Spleen (tissue), 7 donors: ENCODE data around the gene OCLN.

Source experiments
- POLR2A ChIP-seq, 3 donors: fragments of 450-650 bp; IDR thresholded peaks; one replicate each; pipeline ENCODE4 v1.5.1; 2017; ENCODE audit warnings: antibody characterized with exemption in 3 of 3, mild to moderate bottlenecking in 1 of 3
- POLR2AphosphoS5 ChIP-seq, 3 donors: sonication (generic); formaldehyde crosslinking; IDR thresholded peaks; one replicate each; pipeline ENCODE4 v1.5.1; 2017; ENCODE audit warnings: antibody characterized with exemption in 3 of 3
- TF ChIP-seq, protein P1 (sequence below), 11 experiments: fragments of 200-600 bp in 7 of 11; fragments of 450-650 bp in 4 of 11; sonication (generic) in 4 of 11; IDR thresholded peaks in 8 of 11; conservative IDR thresholded peaks in 3 of 11; 1 replicate in 7 of 11; 2 replicates in 4 of 11; pipeline versions ENCODE4 v1.4.0 to v1.8.0; 2016 to 2021; ENCODE audit warnings: antibody characterized with exemption in 11 of 11, inconsistent platforms in 4 of 11, mild to moderate bottlenecking in 1 of 11
- donor health status: DM: no; HTN: no; CAD: no; lungs with moderate emphysema.
- donor health status: DM: no; HTN: no; CAD: no.
- donor health status: DM: no; HTN: no; CAD: no.

DNA sequence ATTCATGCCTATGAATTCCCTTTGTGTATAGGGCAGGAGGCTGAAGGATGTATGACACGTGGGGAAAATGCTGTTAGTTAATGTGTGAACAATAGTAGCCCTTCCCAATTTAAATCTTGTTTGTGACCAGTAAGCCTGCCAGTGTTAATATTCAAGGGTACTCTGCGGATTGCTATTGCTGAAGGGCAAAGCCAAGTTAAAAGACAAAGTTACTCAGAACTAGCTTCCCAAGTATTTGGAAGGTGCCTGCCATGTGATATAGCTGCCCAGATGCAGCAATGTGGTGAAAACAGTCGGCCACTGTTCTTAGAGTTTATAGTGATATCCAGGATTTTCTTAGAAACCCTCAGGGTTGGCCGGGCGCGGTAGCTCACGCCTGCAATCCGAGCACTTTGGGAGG, 43.1 kb upstream of the OCLN start:
- TF ChIP-seq, protein P1, sequence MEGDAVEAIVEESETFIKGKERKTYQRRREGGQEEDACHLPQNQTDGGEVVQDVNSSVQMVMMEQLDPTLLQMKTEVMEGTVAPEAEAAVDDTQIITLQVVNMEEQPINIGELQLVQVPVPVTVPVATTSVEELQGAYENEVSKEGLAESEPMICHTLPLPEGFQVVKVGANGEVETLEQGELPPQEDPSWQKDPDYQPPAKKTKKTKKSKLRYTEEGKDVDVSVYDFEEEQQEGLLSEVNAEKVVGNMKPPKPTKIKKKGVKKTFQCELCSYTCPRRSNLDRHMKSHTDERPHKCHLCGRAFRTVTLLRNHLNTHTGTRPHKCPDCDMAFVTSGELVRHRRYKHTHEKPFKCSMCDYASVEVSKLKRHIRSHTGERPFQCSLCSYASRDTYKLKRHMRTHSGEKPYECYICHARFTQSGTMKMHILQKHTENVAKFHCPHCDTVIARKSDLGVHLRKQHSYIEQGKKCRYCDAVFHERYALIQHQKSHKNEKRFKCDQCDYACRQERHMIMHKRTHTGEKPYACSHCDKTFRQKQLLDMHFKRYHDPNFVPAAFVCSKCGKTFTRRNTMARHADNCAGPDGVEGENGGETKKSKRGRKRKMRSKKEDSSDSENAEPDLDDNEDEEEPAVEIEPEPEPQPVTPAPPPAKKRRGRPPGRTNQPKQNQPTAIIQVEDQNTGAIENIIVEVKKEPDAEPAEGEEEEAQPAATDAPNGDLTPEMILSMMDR (IDR thresholded peaks at IDR 0.05 in 8 of 11, conservative IDR thresholded peaks at IDR 0.05 in 3 of 11) = no peak
- TF ChIP-seq POLR2A (IDR thresholded peaks at IDR 0.05) (no peak), POLR2AphosphoS5 (IDR thresholded peaks at IDR 0.05) (no peak)
